ENCODE measurements around the gene S100A9. TPM values are rescaled to one million over a fixed set of nuclear protein-coding genes. Genes with fewer than 3 reads are reported as not detected.
A peak's percentile ranks its signal among the peaks of the same experiment; 100 is the strongest.

Gene S100A9
- total and polyA plus RNA-seq, 4 donors, result 35.0 to 603 (median 158) TPM

GRCh38 chr1:153395136-153395685 is 37.6 kb downstream of the S100A9 start:
- H3K4me1 ChIP-seq (ENCODE audit: control insufficient read depth in 4 of 4, insufficient read depth in 4 of 4, low read length in 3 of 4), result no peaks in the 10 kb centered on the region
- H3K9ac ChIP-seq (ENCODE audit: low read depth in 1 of 2, low read length in 2 of 2), result no peak overlapping the region
- H3K9me3 ChIP-seq (ENCODE audit: control insufficient read depth in 4 of 4, low read length in 3 of 4), result no peaks in the 10 kb centered on the region
- no peak overlapping the region for H3K4me3 ChIP-seq (ENCODE audit: low read depth in 1 of 3, low read length in 3 of 3)
- peaks cover 0 to 5% (median 0%) of the 10 kb centered on the region in 4 donors for H3K27me3 ChIP-seq (ENCODE audit: control insufficient read depth in 4 of 4, insufficient read depth in 4 of 4, low read length in 3 of 4)
- H3K36me3 ChIP-seq (ENCODE audit: control insufficient read depth in 4 of 4, insufficient read depth in 3 of 4, low read depth in 1 of 4, low read length in 3 of 4), result no peaks in the 10 kb centered on the region
- TF ChIP-seq GABPA (IDR thresholded peaks at IDR 0.05 in 1 of 2, conservative IDR thresholded peaks at IDR 0.05 in 1 of 2) (no peak), RAD21 (IDR thresholded peaks at IDR 0.05) (no peak), HNF4G (IDR thresholded peaks at IDR 0.05) (no peak), ATF3 (IDR thresholded peaks at IDR 0.05) (no peak), HNF4A (conservative IDR thresholded peaks at IDR 0.05) (no peak), SP1 (IDR thresholded peaks at IDR 0.05) (no peak), YY1 (IDR thresholded peaks at IDR 0.05) (no peak), EGR1 (IDR thresholded peaks at IDR 0.05; ENCODE audit: low read depth in 2 of 2) (no peak), NR2F2 (IDR thresholded peaks at IDR 0.05) (no peak), RXRA (IDR thresholded peaks at IDR 0.05) (no peak), FOXA2 (IDR thresholded peaks at IDR 0.05) (no peak), ZBTB33 (IDR thresholded peaks at IDR 0.05) (no peak), FOXA1 (IDR thresholded peaks at IDR 0.05) (no peak), JUND (IDR thresholded peaks at IDR 0.05) (no peak)
- TF ChIP-seq, protein P1, sequence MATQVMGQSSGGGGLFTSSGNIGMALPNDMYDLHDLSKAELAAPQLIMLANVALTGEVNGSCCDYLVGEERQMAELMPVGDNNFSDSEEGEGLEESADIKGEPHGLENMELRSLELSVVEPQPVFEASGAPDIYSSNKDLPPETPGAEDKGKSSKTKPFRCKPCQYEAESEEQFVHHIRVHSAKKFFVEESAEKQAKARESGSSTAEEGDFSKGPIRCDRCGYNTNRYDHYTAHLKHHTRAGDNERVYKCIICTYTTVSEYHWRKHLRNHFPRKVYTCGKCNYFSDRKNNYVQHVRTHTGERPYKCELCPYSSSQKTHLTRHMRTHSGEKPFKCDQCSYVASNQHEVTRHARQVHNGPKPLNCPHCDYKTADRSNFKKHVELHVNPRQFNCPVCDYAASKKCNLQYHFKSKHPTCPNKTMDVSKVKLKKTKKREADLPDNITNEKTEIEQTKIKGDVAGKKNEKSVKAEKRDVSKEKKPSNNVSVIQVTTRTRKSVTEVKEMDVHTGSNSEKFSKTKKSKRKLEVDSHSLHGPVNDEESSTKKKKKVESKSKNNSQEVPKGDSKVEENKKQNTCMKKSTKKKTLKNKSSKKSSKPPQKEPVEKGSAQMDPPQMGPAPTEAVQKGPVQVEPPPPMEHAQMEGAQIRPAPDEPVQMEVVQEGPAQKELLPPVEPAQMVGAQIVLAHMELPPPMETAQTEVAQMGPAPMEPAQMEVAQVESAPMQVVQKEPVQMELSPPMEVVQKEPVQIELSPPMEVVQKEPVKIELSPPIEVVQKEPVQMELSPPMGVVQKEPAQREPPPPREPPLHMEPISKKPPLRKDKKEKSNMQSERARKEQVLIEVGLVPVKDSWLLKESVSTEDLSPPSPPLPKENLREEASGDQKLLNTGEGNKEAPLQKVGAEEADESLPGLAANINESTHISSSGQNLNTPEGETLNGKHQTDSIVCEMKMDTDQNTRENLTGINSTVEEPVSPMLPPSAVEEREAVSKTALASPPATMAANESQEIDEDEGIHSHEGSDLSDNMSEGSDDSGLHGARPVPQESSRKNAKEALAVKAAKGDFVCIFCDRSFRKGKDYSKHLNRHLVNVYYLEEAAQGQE (IDR thresholded peaks at IDR 0.05), result no peak
- TF ChIP-seq, protein P2, sequence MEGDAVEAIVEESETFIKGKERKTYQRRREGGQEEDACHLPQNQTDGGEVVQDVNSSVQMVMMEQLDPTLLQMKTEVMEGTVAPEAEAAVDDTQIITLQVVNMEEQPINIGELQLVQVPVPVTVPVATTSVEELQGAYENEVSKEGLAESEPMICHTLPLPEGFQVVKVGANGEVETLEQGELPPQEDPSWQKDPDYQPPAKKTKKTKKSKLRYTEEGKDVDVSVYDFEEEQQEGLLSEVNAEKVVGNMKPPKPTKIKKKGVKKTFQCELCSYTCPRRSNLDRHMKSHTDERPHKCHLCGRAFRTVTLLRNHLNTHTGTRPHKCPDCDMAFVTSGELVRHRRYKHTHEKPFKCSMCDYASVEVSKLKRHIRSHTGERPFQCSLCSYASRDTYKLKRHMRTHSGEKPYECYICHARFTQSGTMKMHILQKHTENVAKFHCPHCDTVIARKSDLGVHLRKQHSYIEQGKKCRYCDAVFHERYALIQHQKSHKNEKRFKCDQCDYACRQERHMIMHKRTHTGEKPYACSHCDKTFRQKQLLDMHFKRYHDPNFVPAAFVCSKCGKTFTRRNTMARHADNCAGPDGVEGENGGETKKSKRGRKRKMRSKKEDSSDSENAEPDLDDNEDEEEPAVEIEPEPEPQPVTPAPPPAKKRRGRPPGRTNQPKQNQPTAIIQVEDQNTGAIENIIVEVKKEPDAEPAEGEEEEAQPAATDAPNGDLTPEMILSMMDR (IDR thresholded peaks at IDR 0.05; ENCODE audit: low read depth, low read length, missing input control), result no peak
- TF ChIP-seq, protein P3, sequence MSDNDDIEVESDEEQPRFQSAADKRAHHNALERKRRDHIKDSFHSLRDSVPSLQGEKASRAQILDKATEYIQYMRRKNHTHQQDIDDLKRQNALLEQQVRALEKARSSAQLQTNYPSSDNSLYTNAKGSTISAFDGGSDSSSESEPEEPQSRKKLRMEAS (IDR thresholded peaks at IDR 0.05), result no peak
- 73% methylated on average over 7 of the region's 7 CpGs for WGBS
- no peak overlapping the region for H3K27ac ChIP-seq (ENCODE audit: low read depth in 1 of 2, low read length in 2 of 2)
- peak; percentile 14 for DNase-seq (ENCODE audit: low spot score)
